GM19395 (cell line): Measurements from ENCODE around the gene NECTIN4.

Experiments used
- ATAC-seq: cut with Tn5 transposase; IDR thresholded peaks from one replicate; pipeline ENCODE4 v1.9.1; 2021; ENCODE audit warnings: mild to moderate bottlenecking, moderate library complexity; ENCODE audit not compliant: unreplicated experiment

The NECTIN4 gene

GRCh38 chr1:161083748-161084596, 5.4 kb downstream of the NECTIN4 start:
- no peak for ATAC-seq

GRCh38 chr1:161082996-161083747, 6.2 kb downstream of the NECTIN4 start:
- ATAC-seq = no peak

- ATAC-seq = no peak
Observed at GRCh38 chr1:161082483-161082882, 6.9 kb downstream of the NECTIN4 start.

- ATAC-seq = no peak
Observed at GRCh38 chr1:161081519-161081918, 7.8 kb downstream of the NECTIN4 start.

GRCh38 chr1:161080441-161081405, 8.6 kb downstream of the NECTIN4 start:
- no peak for ATAC-seq

GRCh38 chr1:161079436-161080110, 9.8 kb downstream of the NECTIN4 start:
- ATAC-seq = no peak

- no peak for ATAC-seq
Observed at GRCh38 chr1:161077426-161077825, 11.9 kb downstream of the NECTIN4 start.

- no peak for ATAC-seq
Observed at GRCh38 chr1:161076410-161076809, 12.9 kb downstream of the NECTIN4 start.

GRCh38 chr1:161074676-161075368, 14.5 kb downstream of the NECTIN4 start:
- ATAC-seq = no peak

- no peak for ATAC-seq
Observed at GRCh38 chr1:161073474-161074121, 15.8 kb downstream of the NECTIN4 start.

GRCh38 chr1:161072751-161073449, 16.5 kb downstream of the NECTIN4 start:
- ATAC-seq = no peak

GRCh38 chr1:161071886-161072371, 17.4 kb downstream of the NECTIN4 start:
- ATAC-seq = no peak

GRCh38 chr1:161070761-161071160, 18.6 kb downstream of the NECTIN4 start:
- ATAC-seq = no peak

- peak; percentile 90 for ATAC-seq
Observed at GRCh38 chr1:161069731-161070270, 19.6 kb downstream of the NECTIN4 start, which contains the start of gene ARHGAP30. Gene ARHGAP30 (minus strand): TSS chr1:161069891. CDS start chr1:161069624, 267 bp downstream.

- peak; percentile 5 for ATAC-seq
Observed at GRCh38 chr1:161069241-161069640, 20.1 kb downstream of the NECTIN4 start.

- ATAC-seq = peak; percentile 58
Observed at GRCh38 chr1:161068306-161069234, 20.8 kb downstream of the NECTIN4 start.

GRCh38 chr1:161066694-161067093, 22.7 kb downstream of the NECTIN4 start:
- ATAC-seq = no peak
